Posterior vena cava (tissue), 2 donors: Measurements from ENCODE around the gene COL20A1. TPM values are rescaled to one million over a fixed set of nuclear protein-coding genes. Genes with fewer than 3 reads are reported as not detected.

Experiments used
- DNase-seq: peaks from one replicate; pipeline ENCODE4 v3.0.0-alpha.2; 2020; ENCODE audit warnings: low spot score
- intact Hi-C, 2 donors: fragments of 100-400 bp; cut with DNase I; formaldehyde crosslinking; loops; one replicate each; pipeline versions ENCODE4 v1.14.1 to v1.14.2; 2022 to 2023
- total RNA-seq, 2 donors: library from RNA; stranded (reverse); fragmentation: NEBNext Ultra II Directional; extraction: Animal tissue kit (Norgen Biotek cat#: 25700); gene quantifications; one replicate each; pipeline ENCODE4 v1.2.1, GENCODE V29; 2021
- donor health status: DM: yes; HTN: yes; CAD: no.
- donor health status: DM: yes; HTN: yes; CAD: no.

COL20A1 gene
- total RNA-seq, 2 donors from 2014 or later: 0.14 TPM; not detected in 1

DNA sequence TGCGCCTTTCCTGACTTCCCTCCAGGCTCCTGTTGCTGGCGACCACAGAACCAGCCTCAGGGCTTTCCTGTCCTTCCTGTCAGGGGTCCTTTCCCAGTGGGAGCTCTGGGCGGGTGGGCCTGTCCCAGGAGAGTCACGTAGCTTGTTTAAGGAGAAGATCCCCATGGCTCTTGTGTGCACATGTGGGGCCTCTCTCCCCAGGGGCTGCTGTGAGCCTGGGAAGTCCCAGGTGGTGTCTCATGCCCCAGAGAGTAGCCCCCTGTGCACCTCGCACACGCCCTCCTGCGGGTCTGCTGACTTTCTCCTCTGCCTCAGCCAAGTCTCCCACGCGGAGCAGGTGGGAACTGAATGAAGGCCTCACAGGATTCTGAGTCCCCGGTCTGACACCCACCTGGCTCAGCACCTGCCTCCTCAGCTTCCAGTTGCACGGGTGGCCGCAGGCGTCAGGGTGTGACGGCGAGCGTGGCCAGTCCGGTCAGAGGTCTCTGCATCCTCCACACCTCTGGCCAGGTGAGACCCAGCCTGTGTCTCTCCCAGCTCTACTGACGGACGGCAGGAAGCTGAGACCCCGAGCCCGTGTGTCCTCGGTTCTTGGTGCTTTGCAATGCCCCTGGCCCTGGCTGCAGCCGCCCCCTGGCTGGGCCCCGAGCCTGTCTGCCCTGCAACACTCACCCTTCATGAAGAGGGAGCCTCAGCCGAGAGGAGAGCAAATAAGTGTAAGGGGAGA is 33.1 kb upstream of the COL20A1 start:
- intact Hi-C loops: loop anchor here in 1 of 2 donors (5.0 kb wide), 1 partner anchor 218 kb away; no protein-coding TSS in a partner anchor

GRCh38 chr20:63260521-63260920 is 32.5 kb upstream of the COL20A1 start:
- intact Hi-C loops: no loop called here
- DNase-seq: no peak

More for the DNA sequence above, 33.1 kb upstream of the COL20A1 start:
- no peak for DNase-seq

GRCh38 chr20:63261060-63261794 is 31.8 kb upstream of the COL20A1 start:
- intact Hi-C loops: no loop called here
- DNase-seq: no peak

DNA sequence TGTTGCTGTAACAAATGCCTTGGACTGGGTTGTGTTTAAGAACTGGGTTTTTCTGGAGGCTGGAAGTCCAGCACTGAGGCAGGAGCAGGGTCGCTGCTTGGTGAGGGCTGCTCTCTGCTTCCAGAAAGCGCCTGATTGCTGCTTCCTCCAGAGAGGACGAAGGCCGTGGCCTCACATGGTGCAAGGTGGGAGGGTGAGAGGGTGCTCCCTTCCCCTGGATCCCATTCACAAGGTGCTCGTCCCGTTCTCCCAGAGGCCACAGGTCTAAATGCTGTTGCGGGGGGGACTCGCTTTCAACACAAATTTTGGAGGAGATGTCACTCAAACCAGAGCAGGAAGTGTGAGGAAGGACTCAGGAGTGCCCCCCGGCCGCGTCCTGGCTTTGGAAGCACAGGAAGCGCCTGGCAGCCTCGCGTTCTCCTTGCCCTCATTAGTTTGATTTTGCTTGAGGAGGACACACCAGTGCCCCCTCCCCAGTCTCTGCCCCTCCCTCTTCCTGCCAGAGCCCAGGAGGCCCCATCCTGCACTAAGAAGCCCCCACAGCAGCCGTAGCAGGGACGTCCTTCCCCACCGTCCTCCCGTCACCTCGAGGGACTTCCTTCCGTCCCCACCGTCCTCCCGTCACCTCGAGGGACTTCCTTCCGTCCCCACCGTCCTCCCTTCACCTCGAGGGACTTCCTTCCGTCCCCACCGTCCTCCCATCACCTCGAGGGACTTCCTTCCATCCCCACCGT is 31.0 kb upstream of the COL20A1 start:
- intact Hi-C loops: no loop called here
- DNase-seq: no peak

- DNase-seq: no peak
- intact Hi-C loops: no loop called here
Measured at GRCh38 chr20:63262836-63263235, 30.1 kb upstream of the COL20A1 start.

DNA sequence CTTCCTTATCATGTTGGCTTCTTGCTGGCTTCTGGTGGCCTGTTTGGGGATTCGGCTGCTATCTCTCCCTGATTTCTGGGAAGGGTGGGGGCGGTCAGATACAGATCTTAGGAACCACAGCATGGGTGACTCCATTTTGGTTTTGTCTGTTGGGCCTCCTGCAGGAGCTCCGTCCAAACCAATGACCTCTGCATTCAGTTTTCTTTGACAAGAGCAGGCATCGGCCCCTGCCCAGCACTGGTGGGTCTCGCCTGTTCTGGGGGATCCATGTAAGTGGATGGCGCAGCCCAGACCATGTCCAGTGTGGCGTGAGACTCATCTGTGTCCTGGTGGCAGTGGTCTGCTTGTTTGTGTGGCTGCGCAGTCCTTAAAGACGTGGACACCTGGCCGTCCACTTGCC is 29.0 kb upstream of the COL20A1 start:
- no peak for DNase-seq
- intact Hi-C loops: no loop called here

GRCh38 chr20:63264519-63264918 is 28.5 kb upstream of the COL20A1 start:
- no peak for DNase-seq
- intact Hi-C loops: no loop called here

DNA sequence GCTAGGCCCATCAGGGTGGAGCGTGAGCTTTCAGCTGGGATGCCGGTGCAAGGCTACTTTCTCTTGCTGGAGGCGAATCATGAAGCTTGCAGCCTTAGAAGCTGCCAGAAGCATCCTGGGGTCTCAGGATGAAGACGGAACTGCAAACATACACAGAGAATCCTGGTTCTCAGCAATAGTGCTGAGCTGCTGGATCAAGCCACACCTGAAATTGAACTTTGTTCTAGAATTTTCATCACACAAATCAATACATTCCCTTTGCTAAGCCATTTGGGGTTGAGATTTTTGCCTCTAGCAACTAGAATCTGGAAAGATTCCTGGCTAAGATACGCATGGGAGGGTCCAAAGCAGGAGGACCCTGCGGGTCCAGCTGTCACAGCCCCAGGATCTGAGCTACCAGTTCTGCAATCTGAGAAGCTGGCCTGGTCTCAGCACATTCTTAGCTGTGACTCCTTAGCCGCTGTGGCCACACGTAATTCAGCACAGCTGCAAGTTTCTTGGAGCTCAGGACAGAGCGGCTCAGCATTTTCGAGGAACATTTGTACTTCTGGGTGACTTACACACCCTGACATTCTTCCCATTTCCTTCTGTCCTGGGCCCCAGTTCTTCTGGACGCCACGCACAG is 27.0 kb upstream of the COL20A1 start:
- intact Hi-C loops: no loop called here
- DNase-seq: no peak

- intact Hi-C loops: no loop called here
- DNase-seq: no peak
Measured at GRCh38 chr20:63267691-63268090, 25.3 kb upstream of the COL20A1 start.

- no peak for DNase-seq
- intact Hi-C loops: no loop called here
Measured at GRCh38 chr20:63268256-63268655, 24.7 kb upstream of the COL20A1 start.

GRCh38 chr20:63268671-63269439 is 24.1 kb upstream of the COL20A1 start:
- intact Hi-C loops: no loop called here
- DNase-seq: no peak

DNA sequence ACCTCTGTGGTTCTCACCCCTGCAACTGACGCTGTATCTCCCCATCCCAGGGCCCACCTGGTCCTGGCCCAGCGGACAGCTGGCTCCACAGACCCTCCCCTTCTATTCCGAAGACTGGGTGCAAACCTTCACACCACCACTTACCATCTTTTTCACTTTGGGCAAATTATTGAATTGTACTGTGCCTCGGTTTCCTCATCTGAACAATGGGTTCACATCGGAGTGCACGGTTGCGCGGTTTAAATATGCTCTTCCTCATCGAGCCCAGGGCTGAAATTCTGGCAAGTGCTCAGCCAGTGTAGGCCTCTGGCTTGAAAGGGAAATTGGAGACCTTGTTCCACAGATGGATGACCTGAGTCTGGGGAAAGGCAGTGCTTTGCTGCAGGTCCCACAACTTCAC is 23.3 kb upstream of the COL20A1 start:
- DNase-seq: no peak
- intact Hi-C loops: no loop called here

- DNase-seq: no peak
- intact Hi-C loops: no loop called here
Measured at GRCh38 chr20:63270606-63271325, 22.2 kb upstream of the COL20A1 start.

DNA sequence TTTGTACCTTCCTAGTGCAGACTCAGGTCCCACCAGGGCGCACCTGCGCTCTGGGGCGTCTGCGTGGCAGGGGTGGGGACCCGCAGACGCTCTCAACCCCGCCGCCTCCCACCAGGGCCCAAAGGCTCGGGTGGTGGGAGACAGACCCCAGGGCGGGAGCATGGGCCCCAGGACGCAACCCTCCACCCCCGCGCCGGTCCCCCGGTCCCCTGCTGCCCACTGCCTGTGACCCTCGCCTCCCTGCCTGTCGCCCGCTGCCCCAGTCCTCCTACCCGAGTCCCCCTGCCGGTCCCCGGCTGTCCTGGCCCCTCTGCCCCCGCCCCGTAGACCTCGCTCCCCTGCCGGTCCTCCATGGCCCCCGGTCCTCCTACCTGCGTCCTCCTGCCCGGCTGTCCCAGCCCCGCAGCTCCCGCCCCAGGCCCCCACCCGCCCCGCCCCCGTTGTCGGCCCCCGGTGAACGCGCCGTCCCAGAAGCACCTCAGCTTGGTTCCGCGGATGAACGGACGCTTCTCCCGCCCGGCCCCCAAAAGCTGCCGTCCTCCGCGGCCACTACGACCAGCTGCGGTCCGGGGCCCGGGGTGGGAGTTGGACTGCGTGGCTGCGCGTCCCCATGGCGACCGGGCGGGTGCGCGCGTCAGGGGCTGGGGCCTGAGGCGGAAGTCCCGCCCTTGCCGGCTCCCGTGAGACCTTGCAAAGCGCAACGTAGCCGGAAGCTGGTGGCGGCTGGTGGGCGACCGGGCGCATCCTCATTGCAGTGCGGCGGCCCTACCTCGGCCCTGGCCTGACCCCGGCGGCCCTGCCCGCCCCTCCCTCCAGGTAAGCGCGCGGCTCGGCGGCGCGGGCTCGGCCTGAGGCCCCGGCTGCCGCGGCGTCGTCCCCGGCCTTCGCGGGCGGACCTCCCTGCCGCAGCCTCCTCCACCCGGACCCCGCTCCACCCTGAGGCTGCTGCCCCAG is 20.6 kb upstream of the COL20A1 start, which contains the start of gene ARFGAP1:
TSS of gene ARFGAP1 (plus strand) at position 709 of the 954 bp plus-strand sequence. CDS start 2,768 bp downstream, outside the sequence.
- intact Hi-C loops: no loop called here
- peak; percentile 97 for DNase-seq

GRCh38 chr20:63273059-63273579 is 19.9 kb upstream of the COL20A1 start:
- intact Hi-C loops: no loop called here
- DNase-seq: no peak

- intact Hi-C loops: no loop called here
- DNase-seq: no peak
Measured at GRCh38 chr20:63273635-63274380, 19.2 kb upstream of the COL20A1 start.
